Nephron progenitor cell (in vitro differentiated cells): ENCODE measurements around the gene SLC12A8.
A peak's percentile ranks its signal among the peaks of the same experiment; 100 is the strongest.

Source experiments
- DNase-seq: peaks from one replicate; pipeline ENCODE4 v3.0.0; 2021
- H3K27ac Mint-ChIP-seq: 2 replicates; pipeline ENCODE4 v1.8.0; 2021; ENCODE audit warnings: mild to moderate bottlenecking, moderate library complexity, mixed read lengths
- H3K27me3 Mint-ChIP-seq: 2 replicates; pipeline ENCODE4 v1.8.0; 2021; ENCODE audit warnings: mild to moderate bottlenecking, low read depth, mixed read lengths; ENCODE audit not compliant: poor library complexity
- H3K36me3 Mint-ChIP-seq: 2 replicates; pipeline ENCODE4 v1.8.0; 2021; ENCODE audit warnings: low read depth, mixed read lengths
- H3K4me1 Mint-ChIP-seq: 2 replicates; pipeline ENCODE4 v1.8.0; 2021; ENCODE audit warnings: mixed read lengths
- H3K4me3 Mint-ChIP-seq: 2 replicates; pipeline ENCODE4 v1.8.0; 2021; ENCODE audit warnings: mild to moderate bottlenecking, moderate library complexity, mixed read lengths
- H3K9me3 Mint-ChIP-seq: 2 replicates; pipeline ENCODE4 v1.8.0; 2021; ENCODE audit warnings: mild to moderate bottlenecking, moderate library complexity, mixed read lengths
- CTCF ChIP-seq: fragments of 200-600 bp; sonication (generic); IDR thresholded peaks from 2 replicates; pipeline ENCODE4 v1.5.0; 2021; ENCODE audit warnings: antibody characterized with exemption

SLC12A8 gene

GRCh38 chr3:125108833-125109535, 103.6 kb downstream of the SLC12A8 start:
- H3K27ac Mint-ChIP-seq: peak overlapping the region; percentile 11

GRCh38 chr3:125107861-125108567, 104.5 kb downstream of the SLC12A8 start:
- peaks cover 19% of the 10 kb centered on the region for H3K4me1 Mint-ChIP-seq
- H3K4me3 Mint-ChIP-seq: no peak overlapping the region
- no peak for DNase-seq
- no peak overlapping the region for H3K27ac Mint-ChIP-seq
- H3K9me3 Mint-ChIP-seq: peaks cover 7% of the 10 kb centered on the region
- peaks cover 4% of the 10 kb centered on the region for H3K27me3 Mint-ChIP-seq
- TF ChIP-seq CTCF: no peak
- H3K36me3 Mint-ChIP-seq: peaks cover 7% of the 10 kb centered on the region

More at GRCh38 chr3:125108833-125109535, 103.6 kb downstream of the SLC12A8 start:
- H3K27me3 Mint-ChIP-seq: peaks cover 4% of the 10 kb centered on the region
- no peak overlapping the region for H3K4me3 Mint-ChIP-seq
- H3K9me3 Mint-ChIP-seq: peaks cover 7% of the 10 kb centered on the region
- DNase-seq: no peak
- peaks cover 7% of the 10 kb centered on the region for H3K36me3 Mint-ChIP-seq
- TF ChIP-seq CTCF: no peak
- peaks cover 23% of the 10 kb centered on the region for H3K4me1 Mint-ChIP-seq

GRCh38 chr3:125107363-125107762, 105.2 kb downstream of the SLC12A8 start:
- TF ChIP-seq CTCF: no peak
- Mint-ChIP-seq H3K27ac (no peak overlapping the region), H3K27me3 (peaks cover 4% of the 10 kb centered on the region), H3K9me3 (peaks cover 7% of the 10 kb centered on the region), H3K4me1 (peaks cover 19% of the 10 kb centered on the region), H3K36me3 (peaks cover 7% of the 10 kb centered on the region), H3K4me3 (no peak overlapping the region)
- no peak for DNase-seq

GRCh38 chr3:125105116-125105515, 107.4 kb downstream of the SLC12A8 start:
- no peak for DNase-seq
- peaks cover 19% of the 10 kb centered on the region for H3K4me1 Mint-ChIP-seq
- no peak overlapping the region for H3K27ac Mint-ChIP-seq
- no peak for TF ChIP-seq CTCF
- peaks cover 7% of the 10 kb centered on the region for H3K9me3 Mint-ChIP-seq
- H3K36me3 Mint-ChIP-seq: peaks cover 7% of the 10 kb centered on the region
- no peak overlapping the region for H3K4me3 Mint-ChIP-seq
- H3K27me3 Mint-ChIP-seq: peaks cover 4% of the 10 kb centered on the region

- TF ChIP-seq CTCF: no peak
- Mint-ChIP-seq H3K27me3 (no peaks in the 10 kb centered on the region), H3K4me1 (peaks cover 19% of the 10 kb centered on the region)
Measured at GRCh38 chr3:125104639-125105038, 107.9 kb downstream of the SLC12A8 start.

More at GRCh38 chr3:125104639-125105038, 107.9 kb downstream of the SLC12A8 start:
- no peak for DNase-seq
- Mint-ChIP-seq H3K27ac (no peak overlapping the region), H3K4me3 (no peak overlapping the region), H3K36me3 (peaks cover 12% of the 10 kb centered on the region), H3K9me3 (peaks cover 11% of the 10 kb centered on the region)
